T-helper 1 cell treated with Interleukin-12 subunit alpha and Interleukin-12 subunit beta and Interleukin-4 antibody, amounts not matched to agents 30 μg/mL and 1 μg/mL, for 36 hours (primary cell): ENCODE data around the gene CANT1.

Experiments
- H3K27ac Mint-ChIP-seq: one replicate; pipeline ENCODE4 v1.8.0; 2021; ENCODE audit warnings: mild to moderate bottlenecking, mixed read lengths
- H3K27me3 Mint-ChIP-seq: one replicate; pipeline ENCODE4 v1.8.0; 2021; ENCODE audit warnings: low read depth, mixed read lengths
- H3K36me3 Mint-ChIP-seq: one replicate; pipeline ENCODE4 v1.8.0; 2021; ENCODE audit warnings: low read depth, mixed read lengths
- H3K4me1 Mint-ChIP-seq: one replicate; pipeline ENCODE4 v1.8.0; 2021; ENCODE audit warnings: low read depth, mixed read lengths
- H3K4me3 Mint-ChIP-seq: one replicate; pipeline ENCODE4 v1.8.0; 2021; ENCODE audit warnings: mild to moderate bottlenecking, moderate library complexity, mixed read lengths
- H3K9me3 Mint-ChIP-seq: one replicate; pipeline ENCODE4 v1.8.0; 2021; ENCODE audit warnings: mixed read lengths

The CANT1 gene

DNA sequence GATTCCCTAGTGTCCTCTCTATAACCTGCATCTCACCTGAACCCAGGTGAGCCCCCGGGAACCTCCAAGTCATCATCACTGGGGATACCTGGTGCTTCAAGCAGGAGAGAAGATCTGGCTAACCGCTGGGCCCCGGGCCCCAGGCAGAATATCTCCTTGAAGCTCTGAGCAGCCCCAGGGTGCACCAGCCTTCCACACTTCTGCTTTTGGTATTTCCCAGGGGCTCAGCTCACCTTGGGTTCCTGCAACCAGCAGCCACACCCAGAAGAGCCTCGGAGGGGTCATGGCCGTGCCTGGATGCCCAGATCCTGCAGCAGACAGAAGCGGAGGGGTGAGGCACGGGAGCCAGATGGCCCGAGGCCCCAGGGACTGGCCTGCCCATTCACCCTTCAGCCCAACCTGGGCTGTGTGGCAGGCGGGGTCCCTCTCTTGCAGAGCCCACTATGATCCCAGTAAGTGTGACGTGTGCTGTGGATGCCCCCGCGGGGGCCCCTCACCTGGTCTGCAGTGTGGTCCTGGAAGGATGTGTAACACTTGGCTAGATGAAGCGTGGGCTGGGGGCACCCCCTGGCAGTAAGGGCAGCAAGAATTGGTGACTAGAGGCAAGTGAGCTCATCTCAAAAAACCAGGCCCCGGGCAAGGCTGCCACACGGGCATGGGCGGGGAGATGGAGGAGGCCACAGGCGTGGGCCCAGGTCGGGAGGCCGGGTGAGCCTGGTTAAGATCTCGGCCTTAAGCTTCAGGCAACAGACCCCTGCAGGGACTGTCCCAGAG is 32.5 kb downstream of the CANT1 start:
- peaks cover 14% of the 10 kb centered on the region for H3K36me3 Mint-ChIP-seq
- peaks cover 17% of the 10 kb centered on the region for H3K4me1 Mint-ChIP-seq
- H3K4me3 Mint-ChIP-seq: peak overlapping the region; percentile 47
- no peak overlapping the region for H3K27ac Mint-ChIP-seq
- no peaks in the 10 kb centered on the region for H3K27me3 Mint-ChIP-seq
- no peaks in the 10 kb centered on the region for H3K9me3 Mint-ChIP-seq

GRCh38 chr17:78974635-78975591 is 34.7 kb downstream of the CANT1 start:
- H3K9me3 Mint-ChIP-seq: no peaks in the 10 kb centered on the region
- no peaks in the 10 kb centered on the region for H3K27me3 Mint-ChIP-seq
- H3K27ac Mint-ChIP-seq: no peak overlapping the region
- peaks cover 23% of the 10 kb centered on the region for H3K36me3 Mint-ChIP-seq
- H3K4me3 Mint-ChIP-seq: no peak overlapping the region
- peaks cover 22% of the 10 kb centered on the region for H3K4me1 Mint-ChIP-seq

- H3K27me3 Mint-ChIP-seq: no peaks in the 10 kb centered on the region
- peaks cover 20% of the 10 kb centered on the region for H3K4me1 Mint-ChIP-seq
- no peak overlapping the region for H3K27ac Mint-ChIP-seq
- H3K36me3 Mint-ChIP-seq: peaks cover 23% of the 10 kb centered on the region
- no peaks in the 10 kb centered on the region for H3K9me3 Mint-ChIP-seq
- H3K4me3 Mint-ChIP-seq: no peak overlapping the region
Measured at GRCh38 chr17:78973792-78974520, 35.6 kb downstream of the CANT1 start.

DNA sequence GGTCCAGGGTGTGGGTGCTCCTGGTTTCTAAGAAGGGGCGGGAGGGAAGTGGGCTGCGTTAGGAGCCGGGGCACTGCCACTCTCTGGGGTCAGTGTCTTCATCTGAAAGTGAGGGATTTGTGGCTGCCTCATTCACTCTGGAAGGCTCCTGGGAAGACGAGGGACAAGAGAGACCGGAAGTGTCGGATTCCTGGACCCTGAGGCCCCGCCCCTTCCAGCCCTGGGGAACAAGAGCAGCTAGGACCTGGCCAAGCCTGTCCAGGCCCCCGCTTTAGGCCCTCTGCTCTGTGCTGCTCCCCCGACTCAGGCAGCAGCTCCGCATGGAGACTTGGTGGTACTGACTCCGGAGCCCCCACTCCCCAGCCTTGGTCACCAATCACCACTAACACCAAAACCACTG is 36.4 kb downstream of the CANT1 start:
- no peak overlapping the region for H3K4me3 Mint-ChIP-seq
- H3K27me3 Mint-ChIP-seq: no peaks in the 10 kb centered on the region
- H3K9me3 Mint-ChIP-seq: no peaks in the 10 kb centered on the region

GRCh38 chr17:78972507-78973105 is 37.0 kb downstream of the CANT1 start:
- Mint-ChIP-seq H3K4me1 (peaks cover 18% of the 10 kb centered on the region), H3K27me3 (no peaks in the 10 kb centered on the region), H3K9me3 (no peaks in the 10 kb centered on the region), H3K4me3 (no peak overlapping the region), H3K27ac (no peak overlapping the region), H3K36me3 (peaks cover 22% of the 10 kb centered on the region)

More for the DNA sequence above, 36.4 kb downstream of the CANT1 start:
- Mint-ChIP-seq H3K36me3 (peaks cover 23% of the 10 kb centered on the region), H3K27ac (no peak overlapping the region), H3K4me1 (peaks cover 20% of the 10 kb centered on the region)

GRCh38 chr17:78971756-78972506 is 37.6 kb downstream of the CANT1 start:
- no peak overlapping the region for H3K4me3 Mint-ChIP-seq
- peaks cover 15% of the 10 kb centered on the region for H3K36me3 Mint-ChIP-seq
- H3K4me1 Mint-ChIP-seq: peaks cover 12% of the 10 kb centered on the region
- H3K9me3 Mint-ChIP-seq: no peaks in the 10 kb centered on the region
- H3K27me3 Mint-ChIP-seq: no peaks in the 10 kb centered on the region
- no peak overlapping the region for H3K27ac Mint-ChIP-seq

DNA sequence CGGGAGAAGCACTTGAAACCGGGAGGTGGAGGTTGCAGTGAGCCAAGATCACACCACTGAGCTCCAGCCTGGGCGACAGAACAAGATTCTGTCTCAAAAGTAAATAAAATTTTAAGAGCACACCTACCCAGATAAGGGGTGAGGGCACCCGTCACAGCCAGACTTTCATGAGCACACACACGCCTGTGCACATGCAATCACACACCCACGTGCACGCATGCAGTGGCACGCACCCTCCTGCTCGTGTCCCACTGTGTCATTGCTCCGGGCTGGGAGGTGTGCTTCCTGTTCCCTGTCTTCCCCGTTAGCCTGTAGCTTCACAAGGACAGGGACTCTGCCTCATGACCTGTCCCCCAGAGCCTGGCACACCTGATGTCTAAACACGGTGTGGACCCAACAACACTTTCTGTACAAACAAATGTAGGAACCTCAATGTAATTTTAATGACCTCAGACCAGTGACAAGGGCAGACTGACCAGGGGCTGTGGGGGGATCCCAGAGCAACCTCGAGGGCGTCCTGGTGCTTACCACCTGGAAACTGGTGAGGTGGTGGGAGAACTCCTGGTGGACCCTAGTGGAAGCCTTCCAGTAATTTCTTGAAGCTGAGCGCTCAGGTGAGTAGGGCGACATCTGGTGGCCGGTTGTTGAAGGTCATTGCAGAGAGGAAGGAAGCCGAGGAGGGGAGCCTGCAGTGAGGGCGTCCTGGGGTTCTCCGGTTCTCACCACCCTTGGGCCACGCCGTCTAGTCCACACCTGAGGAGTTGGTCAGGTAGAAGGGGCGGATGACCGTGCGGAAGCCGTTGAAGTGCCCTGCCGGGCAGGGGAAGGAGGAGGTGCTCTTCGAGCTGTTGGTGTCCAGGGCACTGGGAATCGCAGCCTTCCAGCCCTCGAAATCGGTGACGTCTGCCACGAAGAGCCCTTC is 38.5 kb downstream of the CANT1 start:
- H3K27ac Mint-ChIP-seq: peak overlapping the region; percentile 67

DNA sequence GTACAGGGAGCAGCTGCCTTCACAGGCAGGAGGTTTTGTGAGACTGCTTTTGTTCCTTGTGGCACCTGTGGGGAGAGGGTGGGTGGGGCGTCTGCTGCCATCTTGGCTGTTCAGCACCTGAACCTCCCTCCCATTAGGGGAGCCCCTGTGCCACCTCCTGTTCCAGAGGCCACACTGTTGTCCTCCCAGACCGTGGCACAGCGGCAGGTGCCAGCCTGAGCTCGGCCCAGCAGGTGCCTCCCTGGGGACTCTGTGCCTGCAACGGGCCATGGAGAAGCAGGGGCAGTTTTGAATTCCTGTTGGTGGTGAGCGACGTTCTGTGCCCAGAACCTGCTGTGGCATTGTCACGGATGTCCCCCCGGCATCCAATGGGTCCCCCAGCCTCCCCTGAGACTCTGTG is 39.7 kb downstream of the CANT1 start:
- Mint-ChIP-seq H3K36me3 (peaks cover 15% of the 10 kb centered on the region), H3K4me3 (no peak overlapping the region), H3K4me1 (peaks cover 8% of the 10 kb centered on the region), H3K27ac (no peak overlapping the region), H3K27me3 (no peaks in the 10 kb centered on the region), H3K9me3 (no peaks in the 10 kb centered on the region)

More for the DNA sequence above, 38.5 kb downstream of the CANT1 start:
- H3K9me3 Mint-ChIP-seq: no peaks in the 10 kb centered on the region
- H3K27me3 Mint-ChIP-seq: no peaks in the 10 kb centered on the region
- peaks cover 15% of the 10 kb centered on the region for H3K36me3 Mint-ChIP-seq
- H3K4me1 Mint-ChIP-seq: peaks cover 10% of the 10 kb centered on the region
- H3K4me3 Mint-ChIP-seq: no peak overlapping the region

GRCh38 chr17:78967782-78968362 is 41.7 kb downstream of the CANT1 start:
- Mint-ChIP-seq H3K27ac (no peak overlapping the region), H3K27me3 (no peaks in the 10 kb centered on the region), H3K4me3 (no peak overlapping the region), H3K4me1 (peaks cover 8% of the 10 kb centered on the region), H3K9me3 (no peaks in the 10 kb centered on the region), H3K36me3 (peaks cover 12% of the 10 kb centered on the region)

- Mint-ChIP-seq H3K36me3 (peaks cover 9% of the 10 kb centered on the region), H3K4me1 (peaks cover 6% of the 10 kb centered on the region), H3K9me3 (no peaks in the 10 kb centered on the region), H3K27me3 (no peaks in the 10 kb centered on the region), H3K4me3 (no peak overlapping the region), H3K27ac (no peak overlapping the region)
Measured at GRCh38 chr17:78966910-78967600, 42.5 kb downstream of the CANT1 start.

DNA sequence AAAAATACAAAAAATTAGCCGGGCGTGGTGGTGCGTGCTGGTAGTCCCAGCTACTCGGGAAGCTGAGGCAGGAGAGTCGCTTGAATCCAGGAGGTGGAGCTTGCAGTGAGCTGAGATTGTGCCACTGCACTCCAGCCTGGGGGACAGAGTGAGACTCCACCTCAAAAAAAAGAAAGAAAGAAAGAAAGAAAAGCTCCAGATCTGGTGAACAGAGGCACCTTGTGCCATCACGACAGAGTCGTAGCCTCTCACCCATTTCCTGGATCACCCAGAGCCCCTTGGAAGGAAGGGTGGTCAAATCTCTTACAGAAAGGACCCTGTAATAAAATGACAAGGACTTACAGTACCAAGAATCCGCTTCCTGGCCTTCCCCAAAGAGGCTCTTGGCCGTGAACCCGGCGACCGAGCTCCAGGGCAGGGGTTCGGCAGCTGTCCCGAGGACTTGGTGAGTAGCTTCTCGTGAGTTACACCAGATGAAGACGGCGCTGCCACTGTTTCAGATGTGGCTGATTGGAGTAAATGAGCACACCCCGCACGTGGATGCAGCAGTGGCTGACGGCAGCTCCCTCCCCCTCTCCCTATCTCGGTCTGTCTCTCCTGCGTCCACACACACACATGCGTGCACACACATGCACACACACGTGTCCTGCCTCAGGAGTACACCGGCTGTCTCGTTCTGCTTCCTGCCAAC is 43.3 kb downstream of the CANT1 start:
- Mint-ChIP-seq H3K4me3 (no peak overlapping the region), H3K36me3 (peaks cover 7% of the 10 kb centered on the region), H3K4me1 (peaks cover 4% of the 10 kb centered on the region), H3K27me3 (no peaks in the 10 kb centered on the region), H3K9me3 (no peaks in the 10 kb centered on the region), H3K27ac (no peak overlapping the region)
